Cortex of kidney (tissue), 1 donor: ENCODE measurements around the gene NELFCD.
"Not testable (repeated sequence)": the region's sequence is repeated elsewhere in the genome, so short reads cannot be mapped to it uniquely, and the experiment has no call there.

Experiments used
- DNase-seq: peaks from one replicate; lab custom pipeline; 2025; lab: John Stamatoyannopoulos, UW

NELFCD gene

GRCh38 chr20:59008715-59009336, 27.8 kb downstream of the NELFCD start:
- no peak for DNase-seq

- no peak for DNase-seq
Measured at GRCh38 chr20:59010321-59010994, 29.4 kb downstream of the NELFCD start.

- no peak for DNase-seq
Measured at GRCh38 chr20:59010995-59011873, 30.2 kb downstream of the NELFCD start.

- not testable (repeated sequence) for DNase-seq
Measured at GRCh38 chr20:59011874-59012157, 30.8 kb downstream of the NELFCD start.

GRCh38 chr20:59013031-59013951, 32.2 kb downstream of the NELFCD start:
- no peak for DNase-seq

- DNase-seq, result no peak
Measured at GRCh38 chr20:59013959-59014608, 33.0 kb downstream of the NELFCD start.

- DNase-seq, result no peak
Measured at GRCh38 chr20:59014680-59015389, 33.8 kb downstream of the NELFCD start.

GRCh38 chr20:59015411-59015810, 34.4 kb downstream of the NELFCD start:
- no peak for DNase-seq

GRCh38 chr20:59015812-59016711, 35.0 kb downstream of the NELFCD start:
- DNase-seq, result no peak

- DNase-seq, result no peak
Measured at GRCh38 chr20:59016795-59017492, 35.9 kb downstream of the NELFCD start.

GRCh38 chr20:59017493-59018231, 36.6 kb downstream of the NELFCD start:
- DNase-seq, result no peak

GRCh38 chr20:59018817-59019216, 37.8 kb downstream of the NELFCD start:
- DNase-seq, result no peak

- DNase-seq, result no peak
Measured at GRCh38 chr20:59019217-59019616, 38.2 kb downstream of the NELFCD start, which contains the start of gene TUBB1. TSS of gene TUBB1 (plus strand) at chr20:59019429. CDS start at chr20:59019523, 94 bp downstream.

GRCh38 chr20:59020938-59021551, 40.0 kb downstream of the NELFCD start:
- DNase-seq, result no peak

- no peak for DNase-seq
Measured at GRCh38 chr20:59022754-59023153, 41.7 kb downstream of the NELFCD start.

- no peak for DNase-seq
Measured at GRCh38 chr20:59023616-59024015, 42.6 kb downstream of the NELFCD start.

GRCh38 chr20:59024111-59024530, 43.1 kb downstream of the NELFCD start:
- no peak for DNase-seq

GRCh38 chr20:59025086-59025485, 44.0 kb downstream of the NELFCD start:
- no peak for DNase-seq
